Measurements from ENCODE around the gene CYP3A5. TPM values are rescaled to one million over a fixed set of nuclear protein-coding genes. Genes with fewer than 3 reads are reported as not detected.

CYP3A5 gene
- 5.7 and 10.1 TPM in 2 replicates for total RNA-seq

DNA sequence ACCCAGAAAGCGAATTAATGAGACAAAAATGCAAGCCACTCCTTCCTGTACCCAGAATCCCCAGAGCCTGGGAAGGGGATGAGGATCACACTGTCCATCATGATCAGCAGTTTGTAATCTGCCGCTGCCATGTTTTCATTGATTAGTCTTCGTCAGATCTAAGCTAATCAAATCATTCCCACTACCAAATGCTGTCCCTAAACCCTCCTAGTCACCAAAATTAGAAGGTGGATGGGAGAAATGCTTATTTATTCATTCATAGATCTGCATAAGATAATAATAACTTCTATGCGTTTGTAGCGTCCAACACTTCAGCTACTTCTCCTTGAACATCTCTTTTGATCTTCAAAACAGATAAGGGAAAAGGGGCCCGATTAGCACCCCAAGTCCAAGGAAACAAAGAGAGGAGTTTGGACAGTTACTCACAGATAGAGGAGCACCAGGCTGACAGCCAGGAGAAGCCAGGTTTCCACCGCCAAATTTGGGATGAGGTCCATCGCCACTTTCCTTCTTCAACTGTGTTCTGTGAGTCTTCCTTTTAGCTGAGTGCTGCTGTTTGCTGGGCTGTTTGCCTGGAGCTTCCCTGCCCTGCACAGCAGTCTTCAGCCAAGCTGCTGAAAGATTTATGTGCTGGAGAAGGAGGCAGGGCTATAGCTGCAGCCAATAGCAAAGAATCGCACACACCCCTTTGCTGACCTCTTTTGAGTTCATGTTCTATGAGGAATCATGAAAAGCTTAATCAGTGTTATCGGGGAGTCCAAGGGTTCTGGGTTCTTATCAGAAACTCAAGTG is at the start of gene CYP3A5:
Gene CYP3A5 (minus strand): TSS at position 597 of the 792 bp plus-strand sequence. CDS start 100 bp downstream, at position 497.

DNA sequence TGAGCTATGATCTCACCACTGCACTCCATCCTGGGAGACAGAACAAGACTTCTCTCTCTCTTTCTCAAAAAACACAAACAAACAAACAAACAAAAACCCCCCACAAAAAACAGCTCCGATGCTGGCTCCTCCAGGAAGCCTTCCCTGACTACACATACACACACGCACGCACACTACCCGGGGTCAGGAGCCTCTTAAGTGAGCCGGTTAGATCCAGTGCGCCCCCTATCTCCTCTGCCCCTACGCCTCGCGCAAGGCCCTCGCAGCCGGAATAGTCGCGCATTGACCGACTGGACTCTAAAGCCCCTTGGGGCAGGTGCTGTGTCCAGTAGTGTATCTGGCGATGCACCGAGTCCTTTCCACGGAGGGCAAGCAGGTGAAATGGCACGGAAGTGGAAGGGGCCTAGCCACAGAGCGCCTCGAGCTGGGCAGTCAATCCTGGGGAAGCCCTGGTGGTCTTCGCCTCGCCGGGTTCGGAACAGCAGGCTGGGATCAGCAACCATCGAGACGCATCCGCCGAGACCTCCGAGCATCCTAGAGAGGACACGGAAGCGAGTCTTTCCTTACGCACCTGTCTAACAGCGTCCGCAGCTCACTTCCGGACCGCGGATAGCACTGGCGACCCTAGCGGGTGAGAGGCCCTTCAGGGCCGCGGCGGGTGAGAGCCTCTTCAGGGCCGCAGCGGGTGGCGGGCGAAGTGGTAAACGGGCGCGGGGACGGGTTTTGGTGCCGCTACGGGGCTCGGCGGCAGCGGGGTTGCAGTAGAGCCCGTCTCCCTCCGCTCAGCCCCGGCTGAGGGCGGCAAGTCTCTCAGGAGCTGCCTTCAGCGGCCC is 63.2 kb downstream of the CYP3A5 start, which contains the start of gene ZSCAN25:
Gene ZSCAN25 (plus strand): TSS at position 588 of the 833 bp plus-strand sequence. CDS start 2,661 bp downstream, outside the sequence.

Small RNA genes within 50 kb of the gene (small RNA-seq; reads per million reads assigned to genes)
- gene CYP3A51P = not detected
- gene CYP3A7-CYP3A51P = not detected

Other genes with a start within 250 kb of the CYP3A5 start
- 6.2 and 6.7 TPM in 2 replicates for gene PTCD1, start 241.2 kb downstream of the CYP3A5 start, total RNA-seq
- 21.0 and 23.7 TPM in 2 replicates for gene CPSF4, start 241.1 kb downstream of the CYP3A5 start, total RNA-seq
- 604 and 668 TPM in 2 replicates for gene ATP5MF, start 213.8 kb downstream of the CYP3A5 start, total RNA-seq
- 5.1 and 6.9 TPM in 2 replicates for gene ZNF789, start 207.1 kb downstream of the CYP3A5 start, total RNA-seq
- gene ZNF394, start 179.7 kb downstream of the CYP3A5 start, total RNA-seq = 34.2 and 34.9 TPM in 2 replicates
- 10.3 and 12.4 TPM in 2 replicates for gene ZKSCAN5, start 175.3 kb downstream of the CYP3A5 start, total RNA-seq
- 9.9 and 11.2 TPM in 2 replicates for gene FAM200A, start 127.9 kb downstream of the CYP3A5 start, total RNA-seq
- gene ZNF655, start 121.4 kb downstream of the CYP3A5 start, total RNA-seq = 76.3 and 82.5 TPM in 2 replicates
- 0.26 and 0.43 TPM in 2 replicates for gene TMEM225B, start 81.7 kb downstream of the CYP3A5 start, total RNA-seq
- gene ZSCAN25, start 63.0 kb downstream of the CYP3A5 start, total RNA-seq = 10.8 and 11.2 TPM in 2 replicates
- 0.32 TPM in 1 of 2 replicates, not detected in the other for gene CYP3A7, start 55.2 kb upstream of the CYP3A5 start, total RNA-seq
- not detected in 2 replicates for gene CYP3A4, start 104.2 kb upstream of the CYP3A5 start, total RNA-seq
- 0.11 TPM in 1 of 2 replicates, not detected in the other for gene CYP3A43, start 148.0 kb upstream of the CYP3A5 start, total RNA-seq
- gene OR2AE1, start 197.0 kb upstream of the CYP3A5 start, total RNA-seq = 0.22 and 0.91 TPM in 2 replicates
- gene TRIM4, start 239.5 kb upstream of the CYP3A5 start, total RNA-seq = 30.3 and 34.6 TPM in 2 replicates
- gene GJC3, start 249.6 kb upstream of the CYP3A5 start, total RNA-seq = not detected in 2 replicates